C4-2B (cell line): ENCODE measurements around the gene CSH2.
"Not testable (repeated sequence)": the region's sequence is repeated elsewhere in the genome, so short reads cannot be mapped to it uniquely, and the experiment has no call there.

Experiments used
- H3K27ac ChIP-seq: fragments of 450-650 bp; 2 replicates; pipeline ENCODE4 v1.5.1; 2017
- ZFX ChIP-seq: fragments of 450-650 bp; IDR thresholded peaks from 2 replicates; pipeline ENCODE4 v1.6.1; 2017
- TF ChIP-seq, protein P1 (sequence below): fragments of 450-650 bp; conservative IDR thresholded peaks from 2 replicates; pipeline ENCODE4 v1.5.1; 2017; ENCODE audit warnings: mild to moderate bottlenecking

CSH2 gene

DNA sequence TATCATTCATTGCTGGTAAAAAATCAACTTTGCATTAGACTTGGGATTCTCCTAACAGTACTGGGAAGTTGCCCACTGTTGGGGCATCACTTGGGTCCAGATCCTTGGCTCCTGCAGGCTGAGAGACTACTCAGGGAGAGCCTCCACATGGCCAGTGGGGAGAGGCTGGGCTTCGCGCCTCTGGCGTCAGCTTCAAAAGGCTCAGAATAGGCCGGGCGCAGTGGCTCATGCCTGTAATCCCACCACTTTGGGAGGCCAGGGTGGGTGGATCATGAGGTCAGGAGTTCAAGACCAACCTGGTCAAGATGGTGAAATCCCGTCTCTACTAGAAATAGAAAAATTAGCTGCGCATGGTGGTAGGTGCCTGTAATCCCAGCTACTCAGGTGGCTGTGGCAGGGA lies 41.0 kb upstream of the CSH2 start:
- TF ChIP-seq, protein P1, sequence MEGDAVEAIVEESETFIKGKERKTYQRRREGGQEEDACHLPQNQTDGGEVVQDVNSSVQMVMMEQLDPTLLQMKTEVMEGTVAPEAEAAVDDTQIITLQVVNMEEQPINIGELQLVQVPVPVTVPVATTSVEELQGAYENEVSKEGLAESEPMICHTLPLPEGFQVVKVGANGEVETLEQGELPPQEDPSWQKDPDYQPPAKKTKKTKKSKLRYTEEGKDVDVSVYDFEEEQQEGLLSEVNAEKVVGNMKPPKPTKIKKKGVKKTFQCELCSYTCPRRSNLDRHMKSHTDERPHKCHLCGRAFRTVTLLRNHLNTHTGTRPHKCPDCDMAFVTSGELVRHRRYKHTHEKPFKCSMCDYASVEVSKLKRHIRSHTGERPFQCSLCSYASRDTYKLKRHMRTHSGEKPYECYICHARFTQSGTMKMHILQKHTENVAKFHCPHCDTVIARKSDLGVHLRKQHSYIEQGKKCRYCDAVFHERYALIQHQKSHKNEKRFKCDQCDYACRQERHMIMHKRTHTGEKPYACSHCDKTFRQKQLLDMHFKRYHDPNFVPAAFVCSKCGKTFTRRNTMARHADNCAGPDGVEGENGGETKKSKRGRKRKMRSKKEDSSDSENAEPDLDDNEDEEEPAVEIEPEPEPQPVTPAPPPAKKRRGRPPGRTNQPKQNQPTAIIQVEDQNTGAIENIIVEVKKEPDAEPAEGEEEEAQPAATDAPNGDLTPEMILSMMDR, result no peak
- no peak for TF ChIP-seq ZFX
- no peak overlapping the region for H3K27ac ChIP-seq

DNA sequence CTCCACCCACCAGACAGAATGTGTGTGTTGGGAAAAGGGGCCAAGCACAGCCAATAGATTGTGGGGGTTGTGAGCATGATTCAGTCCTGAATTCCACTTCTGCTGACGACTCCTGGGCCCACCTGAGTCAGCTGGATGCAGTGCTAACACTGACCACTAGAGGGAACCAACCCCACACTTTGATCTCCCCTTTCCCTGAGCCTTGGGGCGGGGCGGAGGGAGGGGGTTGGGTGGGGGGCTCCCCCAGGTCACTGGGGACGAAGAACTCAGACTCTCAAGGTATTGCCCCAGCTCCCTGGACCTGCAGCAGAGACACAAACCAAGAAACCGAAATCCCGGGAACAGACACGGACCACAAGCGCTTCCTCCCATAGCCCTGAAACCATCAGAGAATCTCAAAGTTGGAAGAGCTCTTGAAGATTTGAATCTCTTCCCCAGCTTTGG lies 38.2 kb upstream of the CSH2 start:
- H3K27ac ChIP-seq, result no peak overlapping the region
- TF ChIP-seq, protein P1, result peak; percentile 85
- TF ChIP-seq ZFX, result no peak

DNA sequence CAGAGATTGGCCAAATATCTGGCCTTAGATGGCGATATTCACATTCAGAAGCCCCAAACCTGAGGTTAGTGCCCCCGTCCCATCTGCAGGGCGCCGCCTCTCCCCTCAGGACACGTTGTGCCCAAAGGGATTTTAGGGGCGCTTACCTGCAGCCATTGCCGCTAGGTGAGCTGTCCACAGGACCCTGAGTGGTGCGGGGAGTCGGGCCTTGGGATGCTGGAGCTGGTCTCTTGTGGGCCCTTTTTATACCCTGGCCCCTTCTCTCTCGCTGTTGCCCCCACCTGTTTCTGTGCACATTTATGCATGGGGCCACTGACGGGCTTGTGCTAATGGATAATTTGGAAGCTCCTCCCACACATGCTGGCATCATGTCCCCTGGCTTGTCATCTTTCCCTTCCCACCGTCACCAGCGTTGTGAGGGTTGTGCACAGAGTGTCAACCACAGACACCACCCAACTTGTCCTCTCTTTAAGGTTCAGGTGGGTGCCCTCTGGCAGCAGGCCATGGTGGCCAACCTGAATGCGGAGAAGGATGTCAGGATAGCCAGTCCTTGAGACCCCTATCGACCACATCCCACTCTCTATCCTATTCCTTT lies 37.7 kb upstream of the CSH2 start, which contains the start of gene CSHL1:
Gene CSHL1 (minus strand): TSS at position 218 of the 595 bp plus-strand sequence. CDS start 62 bp downstream, at position 156.
- TF ChIP-seq ZFX, result no peak
- TF ChIP-seq, protein P1, result no peak
- no peak within 1 kb of the TSS for H3K27ac ChIP-seq

DNA sequence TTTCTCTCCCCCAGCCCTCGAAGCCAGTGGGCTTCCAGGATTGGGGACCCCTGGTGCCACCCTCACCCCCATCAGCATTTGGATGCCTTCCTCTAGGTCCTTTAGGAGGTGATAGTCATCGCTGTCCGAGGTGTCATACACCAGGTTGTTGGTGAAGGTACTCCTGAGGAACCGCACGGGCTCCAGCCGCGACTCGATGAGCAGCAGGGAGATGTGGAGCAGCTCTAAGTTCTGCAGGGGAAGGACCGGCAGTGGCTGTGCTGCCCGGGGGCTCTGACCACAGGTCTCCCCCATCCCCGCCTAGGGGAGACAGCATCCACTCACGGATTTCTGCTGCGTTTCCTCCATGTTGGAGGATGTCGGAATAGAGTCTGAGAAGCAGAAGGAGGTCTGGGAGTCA lies 36.6 kb upstream of the CSH2 start:
- TF ChIP-seq ZFX, result no peak
- TF ChIP-seq, protein P1, result no peak
- no peak overlapping the region for H3K27ac ChIP-seq

DNA sequence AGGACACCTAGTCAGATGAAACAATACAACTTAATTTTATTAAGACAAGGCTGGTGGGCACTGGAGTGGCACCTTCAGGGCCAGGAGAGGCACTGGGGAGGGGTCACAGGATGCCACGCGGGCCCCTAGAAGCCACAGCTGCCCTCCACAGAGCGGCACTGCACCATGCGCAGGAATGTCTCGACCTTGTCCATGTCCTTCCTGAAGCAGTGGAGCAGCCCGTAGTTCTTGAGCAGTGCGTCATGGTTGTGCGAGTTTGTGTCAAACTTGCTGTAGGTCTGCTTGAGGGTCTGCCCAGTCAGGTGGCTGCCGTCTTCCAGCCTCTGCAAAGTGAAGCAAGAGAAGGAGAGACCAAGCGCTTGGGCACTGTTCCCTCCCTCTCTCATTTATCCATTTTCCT lies 36.1 kb upstream of the CSH2 start:
- H3K27ac ChIP-seq, result not testable (repeated sequence)

DNA sequence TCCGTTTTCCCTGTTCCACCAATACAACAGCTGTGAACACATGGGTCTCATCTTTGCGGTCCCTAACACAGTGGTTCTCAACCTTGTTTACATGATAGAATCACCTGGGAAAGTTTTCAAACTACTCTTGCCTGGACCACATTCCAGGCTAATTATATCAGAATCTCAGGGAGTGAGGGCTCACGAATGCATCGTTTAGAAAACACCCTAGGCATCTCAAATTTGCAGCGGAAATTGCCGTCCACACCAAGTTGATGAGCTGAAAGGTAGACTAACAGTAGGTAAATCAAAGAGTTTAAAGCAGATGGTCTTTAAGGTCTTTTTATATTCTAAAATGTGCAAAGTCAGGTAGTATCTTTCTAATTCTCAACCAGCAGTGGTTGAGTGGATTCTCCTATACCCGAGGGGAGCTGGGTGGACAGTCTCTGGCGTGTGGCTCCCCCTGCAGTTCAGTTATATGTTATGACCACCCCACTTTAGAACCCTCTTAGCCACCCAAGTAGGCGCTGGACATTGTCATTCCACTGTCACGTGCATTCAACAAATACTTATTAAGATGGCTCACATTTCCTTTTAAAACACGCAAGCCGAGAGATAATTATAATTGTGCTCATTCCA lies 33.8 kb upstream of the CSH2 start:
- TF ChIP-seq, protein P1, result peak; percentile 34
- H3K27ac ChIP-seq, result not testable (repeated sequence)

DNA sequence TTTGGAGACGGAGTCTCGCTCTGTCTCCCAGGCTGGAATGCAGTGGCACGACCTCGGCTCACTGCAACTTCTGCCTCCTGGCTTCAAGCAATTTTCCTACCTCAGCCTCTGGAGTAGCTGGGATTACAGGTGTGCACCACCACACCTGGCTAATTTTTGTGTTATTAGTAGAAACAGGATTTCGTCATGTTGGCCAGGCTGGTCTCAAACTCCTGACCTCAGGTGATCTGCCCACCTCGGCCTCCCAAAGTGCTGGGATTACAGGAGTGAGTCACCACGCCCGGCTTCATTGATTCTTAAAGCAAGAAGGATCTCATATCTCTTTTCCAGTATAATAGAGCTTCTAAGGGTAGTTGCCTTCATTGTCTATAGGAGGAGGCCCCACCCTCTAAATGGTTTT lies 31.3 kb upstream of the CSH2 start:
- not testable (repeated sequence) for H3K27ac ChIP-seq

DNA sequence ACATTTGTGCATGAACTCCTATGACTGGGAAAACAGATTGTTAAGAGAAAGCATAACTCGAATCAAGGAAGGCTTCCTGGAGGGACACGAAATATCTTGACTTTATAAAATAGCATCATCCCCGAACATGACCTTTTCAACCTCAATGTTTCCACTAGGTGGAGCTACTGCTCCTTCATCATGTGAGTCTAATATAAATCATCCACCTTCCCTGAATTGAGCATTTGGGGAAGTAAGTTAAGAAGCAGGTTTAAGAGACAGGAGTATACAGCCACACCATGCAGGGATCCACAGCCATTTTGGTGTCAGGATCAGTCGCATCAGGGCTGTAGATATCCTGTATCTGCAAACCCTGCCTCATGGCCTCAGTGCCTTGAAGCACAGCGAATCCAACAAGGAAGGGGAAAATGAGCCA lies 30.3 kb upstream of the CSH2 start:
- not testable (repeated sequence) for H3K27ac ChIP-seq
- TF ChIP-seq, protein P1, result peak; percentile 68

DNA sequence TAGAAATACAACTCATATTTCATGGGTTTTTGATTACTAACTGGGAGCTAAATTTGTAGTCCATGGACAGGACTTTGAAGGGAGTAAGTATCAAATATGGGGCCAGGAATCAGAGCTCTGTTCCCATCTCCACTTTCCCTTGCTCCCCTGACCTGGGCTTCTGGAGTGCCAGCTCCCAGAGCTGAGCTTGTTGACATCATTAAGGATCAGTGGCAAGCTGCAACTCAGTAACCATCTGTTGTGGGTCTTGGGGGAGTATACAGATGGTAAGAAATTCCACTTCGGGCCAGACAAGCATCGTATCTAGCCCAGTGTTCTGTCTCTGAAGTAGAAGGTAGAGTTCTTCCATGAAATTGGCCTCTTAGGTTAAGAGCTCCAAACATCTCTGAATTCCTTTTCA lies 28.5 kb upstream of the CSH2 start:
- H3K27ac ChIP-seq, result not testable (repeated sequence)

DNA sequence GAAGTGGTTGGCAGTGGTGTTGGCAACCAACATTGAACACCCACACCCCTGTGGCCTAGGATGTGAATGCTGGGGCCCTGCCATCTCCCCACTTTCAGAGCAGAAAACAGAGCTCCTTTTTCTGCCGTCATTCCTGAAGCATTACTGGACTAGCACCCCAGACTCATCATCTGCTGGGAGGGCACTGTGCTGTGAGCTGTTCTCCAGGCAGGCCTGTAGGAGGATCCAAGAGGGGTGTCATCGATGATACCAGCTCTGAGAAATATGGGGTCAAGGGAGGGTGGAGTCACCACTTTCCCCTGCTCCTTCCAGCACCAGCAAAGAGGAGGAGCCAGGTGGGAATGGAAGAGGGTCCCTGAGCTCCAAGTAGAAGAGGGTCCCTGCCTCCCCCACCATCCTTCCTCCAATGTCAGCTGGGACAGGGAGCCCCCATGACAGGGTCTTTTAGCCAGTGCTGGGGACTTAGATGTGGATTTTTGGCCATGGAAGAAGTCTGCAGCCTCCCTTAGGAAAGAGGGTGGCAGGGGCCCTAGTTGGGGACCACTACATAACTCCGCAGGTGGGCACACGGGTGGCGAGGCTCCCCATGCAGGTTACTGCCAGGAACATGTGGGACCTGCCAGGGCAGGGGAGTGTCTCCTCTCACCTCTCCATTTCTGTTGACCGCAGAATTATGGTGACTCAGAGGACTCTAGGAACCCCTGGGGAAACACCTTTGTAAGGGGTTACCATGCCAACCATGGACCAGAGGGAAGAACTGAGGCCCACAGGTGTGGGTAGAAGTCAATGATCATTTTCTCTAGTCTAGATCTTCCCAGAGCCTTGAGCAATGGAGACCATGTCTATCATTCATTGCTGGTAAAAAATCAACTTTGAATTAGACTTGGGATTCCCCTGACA lies 25.7 kb upstream of the CSH2 start:
- H3K27ac ChIP-seq, result not testable (repeated sequence)

DNA sequence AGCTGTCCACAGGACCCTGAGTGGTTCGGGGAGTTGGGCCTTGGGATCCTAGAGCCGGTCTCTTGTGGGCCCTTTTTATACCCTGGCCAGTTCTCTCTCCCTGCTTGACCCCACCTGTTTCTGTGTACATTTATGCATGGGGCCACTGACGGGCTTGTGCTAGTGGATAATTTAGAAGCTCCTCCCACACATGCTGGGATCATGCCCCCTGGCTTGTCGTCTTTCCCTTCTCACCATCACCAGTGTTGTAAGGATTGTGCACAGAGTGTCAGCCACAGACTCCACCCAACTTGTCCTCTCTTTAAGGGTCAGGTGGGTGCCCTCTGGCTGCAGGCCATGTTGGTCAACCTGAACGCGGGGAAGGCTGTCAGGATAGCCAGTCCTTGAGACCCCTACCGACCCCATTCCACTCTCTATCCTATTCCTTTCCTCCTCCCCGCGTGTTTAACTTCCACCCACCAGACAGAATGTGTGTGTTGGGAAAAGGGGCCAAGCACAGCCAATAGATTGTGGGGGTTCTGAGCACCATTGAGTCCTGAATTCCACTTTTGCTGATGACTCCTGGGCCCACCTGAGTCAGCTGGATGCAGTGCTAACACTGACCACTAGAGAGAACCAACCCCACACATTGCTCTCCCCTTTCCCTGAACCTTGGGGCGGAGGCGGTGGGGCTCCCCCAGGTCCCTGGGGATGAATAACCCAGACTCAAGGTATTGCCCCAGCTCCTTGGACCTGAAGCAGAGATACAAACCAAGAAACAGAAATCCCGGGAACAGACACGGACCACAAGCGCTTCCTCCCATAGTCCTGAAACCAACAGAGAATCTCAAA lies 23.3 kb upstream of the CSH2 start, which contains the start of gene CSH1:
Gene CSH1 (minus strand): TSS at position 51 of the 831 bp plus-strand sequence. CDS start 63 bp downstream, outside the sequence.
- not testable (repeated sequence) for H3K27ac ChIP-seq
